Endodermal cell (in vitro differentiated cells): ENCODE measurements around the gene COL8A1. TPM values are rescaled to one million over a fixed set of nuclear protein-coding genes. Genes with fewer than 3 reads are reported as not detected.

Experiments used
- DNase-seq: peaks from one replicate; pipeline ENCODE4 v3.0.0-alpha.2; 2017
- H3K27ac ChIP-seq: 2 replicates; pipeline ENCODE4 v1.5.1; 2013; ENCODE audit warnings: mild to moderate bottlenecking, low read depth, low read length, moderate library complexity
- H3K27me3 ChIP-seq: 2 replicates; pipeline ENCODE4 v1.6.1; 2013; ENCODE audit warnings: mild to moderate bottlenecking, low read length, moderate library complexity; ENCODE audit not compliant: insufficient read depth, control insufficient read depth, poor library complexity, severe bottlenecking
- H3K36me3 ChIP-seq: 2 replicates; pipeline ENCODE4 v1.7.0; 2013; ENCODE audit warnings: mild to moderate bottlenecking, low read length, moderate library complexity; ENCODE audit not compliant: control insufficient read depth, insufficient read depth
- H3K4me1 ChIP-seq: one replicate; pipeline ENCODE4 v1.7.0; 2013; ENCODE audit warnings: low read length; ENCODE audit not compliant: control insufficient read depth, insufficient read depth
- H3K4me3 ChIP-seq: 2 replicates; pipeline ENCODE4 v1.5.1; 2013; ENCODE audit warnings: mild to moderate bottlenecking, low read length, moderate library complexity
- H3K9ac ChIP-seq: 2 replicates; pipeline ENCODE4 v1.6.1; 2013; ENCODE audit warnings: mild to moderate bottlenecking, low read length, moderate library complexity; ENCODE audit not compliant: poor library complexity, severe bottlenecking; ENCODE audit errors: extremely low read depth
- H3K9me3 ChIP-seq: 2 replicates; pipeline ENCODE4 v1.6.1; 2013; ENCODE audit warnings: mild to moderate bottlenecking, low read length, moderate library complexity; ENCODE audit not compliant: control insufficient read depth
- H3K27ac Mint-ChIP-seq: 2 replicates; pipeline ENCODE4 v1.8.0; 2020; ENCODE audit warnings: mixed read lengths
- H3K27me3 Mint-ChIP-seq: 2 replicates; pipeline ENCODE4 v1.8.0; 2021; ENCODE audit warnings: mild to moderate bottlenecking, mixed read lengths; ENCODE audit not compliant: insufficient read depth
- H3K36me3 Mint-ChIP-seq: 2 replicates; pipeline ENCODE4 v1.8.0; 2020; ENCODE audit warnings: low read depth, mixed read lengths
- H3K4me1 Mint-ChIP-seq: 2 replicates; pipeline ENCODE4 v1.8.0; 2020; ENCODE audit warnings: mixed read lengths
- H3K4me3 Mint-ChIP-seq: 2 replicates; pipeline ENCODE4 v1.8.0; 2020; ENCODE audit warnings: mild to moderate bottlenecking, moderate library complexity, mixed read lengths
- H3K9me3 Mint-ChIP-seq: 2 replicates; pipeline ENCODE4 v1.8.0; 2020; ENCODE audit warnings: mild to moderate bottlenecking, mixed read lengths
- WGBS, 2 experiments: methylation state at CpG; one replicate each; pipeline versions ENCODE4 v1.1.5 to v1.1.7; 2013; ENCODE audit warnings: missing lambda C conversion rate in 2 of 2, mixed read lengths in 1 of 2; ENCODE audit not compliant: insufficient coverage in 1 of 2, insufficient read length in 1 of 2; 5-methylcytosine and 5-hydroxymethylcytosine counted together
- total RNA-seq, 2 donors: library from RNA; stranded (reverse); fragmentation: NEBNext Ultra II Directional in 1 of 2; extraction: Animal tissue kit (Norgen Biotek cat#: 25700) in 1 of 2; gene quantifications; 2 replicates in 1 of 2; 3 replicates in 1 of 2; pipeline ENCODE4 v1.2.1, GENCODE V29; 2021
- TF ChIP-seq, protein P1 (sequence below): fragments of 200-600 bp; sonication (generic); conservative IDR thresholded peaks from 2 replicates; pipeline ENCODE4 v1.5.0; 2021; ENCODE audit warnings: antibody characterized with exemption, mild to moderate bottlenecking

The COL8A1 gene
- total RNA-seq, 2 donors from 2014 or later: 3.5 to 3.9 TPM

- WGBS, 2 experiments: 92 to 94% methylated on average over 4 of the region's 4 CpGs
Observed at GRCh38 chr3:99648516-99648915, 10.1 kb downstream of the COL8A1 start.

DNA sequence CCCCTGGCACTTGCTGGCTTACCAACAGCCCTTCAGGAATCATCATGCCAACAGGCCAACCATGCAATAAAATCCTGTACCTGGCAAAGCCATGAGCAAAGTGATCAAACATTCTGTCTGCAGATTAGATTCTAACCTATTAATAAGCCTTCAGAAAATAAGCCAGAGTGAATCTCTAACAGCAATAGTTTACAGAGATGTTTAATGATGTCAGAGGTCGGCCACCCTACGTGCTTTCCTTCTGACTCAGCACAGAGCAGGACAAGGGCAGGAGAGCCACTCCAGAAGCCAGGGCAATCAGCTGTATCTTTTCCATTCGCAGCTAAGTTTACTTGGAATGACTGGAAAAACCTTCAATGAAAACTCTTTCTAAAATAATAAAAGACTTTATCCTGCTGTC is 13.1 kb downstream of the COL8A1 start:
- no peak overlapping the region for H3K27ac ChIP-seq
- no peak overlapping the region for H3K9ac ChIP-seq
- H3K4me3 ChIP-seq: no peak overlapping the region
- H3K9me3 ChIP-seq: no peaks in the 10 kb centered on the region
- no peaks in the 10 kb centered on the region for H3K27me3 Mint-ChIP-seq
- no peak for DNase-seq
- no peak overlapping the region for H3K27ac Mint-ChIP-seq
- TF ChIP-seq, protein P1, sequence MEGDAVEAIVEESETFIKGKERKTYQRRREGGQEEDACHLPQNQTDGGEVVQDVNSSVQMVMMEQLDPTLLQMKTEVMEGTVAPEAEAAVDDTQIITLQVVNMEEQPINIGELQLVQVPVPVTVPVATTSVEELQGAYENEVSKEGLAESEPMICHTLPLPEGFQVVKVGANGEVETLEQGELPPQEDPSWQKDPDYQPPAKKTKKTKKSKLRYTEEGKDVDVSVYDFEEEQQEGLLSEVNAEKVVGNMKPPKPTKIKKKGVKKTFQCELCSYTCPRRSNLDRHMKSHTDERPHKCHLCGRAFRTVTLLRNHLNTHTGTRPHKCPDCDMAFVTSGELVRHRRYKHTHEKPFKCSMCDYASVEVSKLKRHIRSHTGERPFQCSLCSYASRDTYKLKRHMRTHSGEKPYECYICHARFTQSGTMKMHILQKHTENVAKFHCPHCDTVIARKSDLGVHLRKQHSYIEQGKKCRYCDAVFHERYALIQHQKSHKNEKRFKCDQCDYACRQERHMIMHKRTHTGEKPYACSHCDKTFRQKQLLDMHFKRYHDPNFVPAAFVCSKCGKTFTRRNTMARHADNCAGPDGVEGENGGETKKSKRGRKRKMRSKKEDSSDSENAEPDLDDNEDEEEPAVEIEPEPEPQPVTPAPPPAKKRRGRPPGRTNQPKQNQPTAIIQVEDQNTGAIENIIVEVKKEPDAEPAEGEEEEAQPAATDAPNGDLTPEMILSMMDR: no peak
- no peaks in the 10 kb centered on the region for H3K27me3 ChIP-seq
- H3K4me1 Mint-ChIP-seq: peaks cover 38% of the 10 kb centered on the region
- no peak overlapping the region for H3K4me3 Mint-ChIP-seq
- H3K9me3 Mint-ChIP-seq: no peaks in the 10 kb centered on the region
- H3K36me3 Mint-ChIP-seq: no peaks in the 10 kb centered on the region
- H3K36me3 ChIP-seq: no peaks in the 10 kb centered on the region
- WGBS, 2 experiments: 82 to 83% methylated on average over 2 to 3 of the region's 3 CpGs
- H3K4me1 ChIP-seq: peaks cover 11% of the 10 kb centered on the region

More at GRCh38 chr3:99648516-99648915, 10.1 kb downstream of the COL8A1 start:
- no peaks in the 10 kb centered on the region for H3K27me3 ChIP-seq
- Mint-ChIP-seq H3K27me3 (no peaks in the 10 kb centered on the region), H3K27ac (no peak overlapping the region), H3K4me3 (no peak overlapping the region), H3K36me3 (no peaks in the 10 kb centered on the region), H3K4me1 (peaks cover 64% of the 10 kb centered on the region), H3K9me3 (no peaks in the 10 kb centered on the region)
- DNase-seq: no peak
- no peak overlapping the region for H3K27ac ChIP-seq
- H3K9me3 ChIP-seq: no peaks in the 10 kb centered on the region
- no peak overlapping the region for H3K9ac ChIP-seq
- H3K36me3 ChIP-seq: no peaks in the 10 kb centered on the region
- peaks cover 30% of the 10 kb centered on the region for H3K4me1 ChIP-seq
- TF ChIP-seq, protein P1: no peak
- no peak overlapping the region for H3K4me3 ChIP-seq

DNA sequence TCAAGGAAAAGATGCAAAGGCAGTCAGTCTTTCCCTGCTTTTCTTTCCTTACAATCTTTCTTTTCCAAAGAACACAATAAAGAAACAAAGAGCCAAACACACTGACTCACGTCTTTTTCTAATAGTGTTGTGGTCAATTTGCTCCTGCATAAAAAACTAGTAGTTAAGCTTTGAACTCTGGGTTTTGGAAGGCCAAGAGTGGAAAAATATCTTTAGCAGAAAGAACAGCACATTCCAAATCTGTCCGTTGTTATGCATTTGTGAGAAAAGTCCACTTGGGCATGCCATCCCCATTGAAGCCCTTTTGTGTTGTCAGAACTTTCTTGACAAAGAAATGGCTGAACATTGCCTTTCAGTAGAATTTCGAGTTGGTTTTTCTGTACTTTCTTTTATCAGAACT is 18.2 kb downstream of the COL8A1 start:
- 67 to 88% methylated on average over 1 to 3 of the region's 3 CpGs for WGBS, 2 experiments
- Mint-ChIP-seq H3K36me3 (no peaks in the 10 kb centered on the region), H3K4me1 (peaks cover 1% of the 10 kb centered on the region), H3K27ac (no peak overlapping the region), H3K9me3 (no peaks in the 10 kb centered on the region), H3K27me3 (no peaks in the 10 kb centered on the region), H3K4me3 (no peak overlapping the region)
- H3K36me3 ChIP-seq: no peaks in the 10 kb centered on the region
- H3K9me3 ChIP-seq: no peaks in the 10 kb centered on the region
- no peak overlapping the region for H3K9ac ChIP-seq
- peak overlapping the region; percentile 70 for H3K27ac ChIP-seq
- no peak for DNase-seq
- TF ChIP-seq, protein P1: no peak
- no peaks in the 10 kb centered on the region for H3K4me1 ChIP-seq
- no peak overlapping the region for H3K4me3 ChIP-seq
- no peaks in the 10 kb centered on the region for H3K27me3 ChIP-seq
